ENCODE measurements around the gene FARS2.

FARS2 gene

DNA sequence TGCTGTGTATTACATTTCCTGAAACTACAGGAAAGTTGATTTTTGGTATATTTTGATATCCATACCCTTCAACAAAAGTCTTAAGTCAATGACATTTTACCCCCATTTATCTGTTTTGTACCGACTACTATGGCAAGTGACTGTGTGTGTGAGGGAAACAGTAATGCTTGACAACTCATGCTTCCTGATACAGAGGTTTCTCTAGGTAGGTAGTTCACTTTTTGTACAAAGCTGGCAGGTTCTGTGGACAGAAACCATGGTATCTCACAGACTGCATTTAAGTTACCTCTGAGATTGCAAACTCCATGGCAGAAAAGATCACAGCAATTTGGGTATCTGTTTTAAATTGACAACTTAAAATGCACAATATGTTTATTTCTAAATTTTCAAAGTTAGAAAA is 28.8 kb downstream of the FARS2 start:
- Histone ChIP-seq H3K9ac (ENCODE audit: low read length) (no peak overlapping the region), H3K9me3 (ENCODE audit: low read length) (no peaks in the 10 kb centered on the region), H3K27ac (ENCODE audit: low read depth, low read length) (no peak overlapping the region), H3K4me1 (ENCODE audit: insufficient read depth, low read length) (peaks cover 13% of the 10 kb centered on the region), H3K4me3 (ENCODE audit: low read depth in 1 of 2, low read length in 2 of 2) (no peak overlapping the region), H3K36me3 (ENCODE audit: insufficient read depth, low read length) (no peaks in the 10 kb centered on the region), H3K27me3 (ENCODE audit: control insufficient read depth in 1 of 2, insufficient read depth in 2 of 2, low read length in 2 of 2) (no peaks in the 10 kb centered on the region)

DNA sequence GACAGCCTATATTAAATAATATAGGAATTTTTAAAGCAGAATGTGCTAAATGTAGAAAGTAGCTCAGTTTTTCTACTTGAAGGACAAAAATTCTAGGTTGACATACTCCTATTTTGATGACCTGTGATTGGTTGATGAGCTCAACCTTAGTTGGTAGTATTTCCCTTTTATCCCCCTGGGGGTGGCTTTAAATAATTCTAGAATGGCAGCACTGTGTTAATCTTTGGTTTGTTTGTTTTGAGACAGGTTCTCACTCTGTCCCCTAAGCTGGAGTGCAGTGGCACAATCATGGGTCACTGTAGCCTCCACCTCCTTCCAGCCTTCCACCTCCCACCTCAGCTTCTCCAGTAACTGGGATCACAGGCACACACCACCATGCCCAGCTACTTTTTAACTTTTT is 29.2 kb downstream of the FARS2 start:
- Histone ChIP-seq H3K27me3 (ENCODE audit: control insufficient read depth in 1 of 2, insufficient read depth in 2 of 2, low read length in 2 of 2) (no peaks in the 10 kb centered on the region), H3K9me3 (ENCODE audit: low read length) (no peaks in the 10 kb centered on the region), H3K36me3 (ENCODE audit: insufficient read depth, low read length) (no peaks in the 10 kb centered on the region), H3K27ac (ENCODE audit: low read depth, low read length) (no peak overlapping the region), H3K4me1 (ENCODE audit: insufficient read depth, low read length) (peaks cover 13% of the 10 kb centered on the region), H3K9ac (ENCODE audit: low read length) (no peak overlapping the region), H3K4me3 (ENCODE audit: low read depth in 1 of 2, low read length in 2 of 2) (no peak overlapping the region)

DNA sequence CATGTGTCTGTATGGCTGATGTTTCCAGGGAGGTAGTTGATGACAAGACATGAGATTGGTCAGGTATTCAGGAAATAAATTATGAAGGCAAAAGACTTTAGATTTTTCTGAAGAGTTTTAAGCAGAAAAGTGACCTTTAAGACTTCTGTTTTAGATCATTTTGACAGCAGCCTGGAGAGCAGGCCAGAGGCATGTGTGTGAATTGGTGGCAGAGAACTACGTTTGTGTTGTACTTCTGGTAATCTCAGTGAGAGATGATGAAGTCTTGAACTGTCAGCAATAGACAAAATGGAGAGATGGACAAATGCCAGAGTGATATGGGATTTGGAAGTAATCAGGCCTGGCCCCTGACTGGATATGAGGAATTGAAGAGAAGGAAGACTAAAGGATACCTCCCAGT is 30.8 kb downstream of the FARS2 start:
- H3K4me3 ChIP-seq (ENCODE audit: low read depth in 1 of 2, low read length in 2 of 2): no peak overlapping the region
- no peaks in the 10 kb centered on the region for H3K27me3 ChIP-seq (ENCODE audit: control insufficient read depth in 1 of 2, insufficient read depth in 2 of 2, low read length in 2 of 2)
- H3K36me3 ChIP-seq (ENCODE audit: insufficient read depth, low read length): no peaks in the 10 kb centered on the region
- H3K27ac ChIP-seq (ENCODE audit: low read depth, low read length): no peak overlapping the region
- no peak overlapping the region for H3K9ac ChIP-seq (ENCODE audit: low read length)
- peaks cover 13% of the 10 kb centered on the region for H3K4me1 ChIP-seq (ENCODE audit: insufficient read depth, low read length)
- H3K9me3 ChIP-seq (ENCODE audit: low read length): no peaks in the 10 kb centered on the region

DNA sequence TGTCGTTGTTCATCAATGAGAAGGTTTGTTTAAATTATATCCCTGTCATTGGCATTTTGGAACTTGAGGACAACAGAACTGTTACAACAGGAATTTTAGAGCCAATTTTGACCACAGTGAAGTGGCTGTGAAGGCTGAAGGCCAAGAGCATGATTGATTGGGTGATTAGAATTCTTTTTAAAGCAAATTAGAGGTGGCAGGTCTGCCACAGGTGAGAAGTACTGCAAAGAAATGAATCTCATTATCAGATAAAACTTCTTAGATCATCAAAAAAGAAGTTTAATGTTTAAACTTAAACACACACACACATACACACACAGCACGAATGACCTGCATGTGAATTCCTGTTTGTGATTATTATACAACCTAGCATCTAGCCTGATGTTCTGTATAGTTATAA is 32.4 kb downstream of the FARS2 start:
- Histone ChIP-seq H3K9me3 (ENCODE audit: low read length) (no peaks in the 10 kb centered on the region), H3K27ac (ENCODE audit: low read depth, low read length) (no peak overlapping the region), H3K9ac (ENCODE audit: low read length) (no peak overlapping the region), H3K36me3 (ENCODE audit: insufficient read depth, low read length) (no peaks in the 10 kb centered on the region), H3K27me3 (ENCODE audit: control insufficient read depth in 1 of 2, insufficient read depth in 2 of 2, low read length in 2 of 2) (no peaks in the 10 kb centered on the region), H3K4me3 (ENCODE audit: low read depth in 1 of 2, low read length in 2 of 2) (no peak overlapping the region), H3K4me1 (ENCODE audit: insufficient read depth, low read length) (peaks cover 6% of the 10 kb centered on the region)

DNA sequence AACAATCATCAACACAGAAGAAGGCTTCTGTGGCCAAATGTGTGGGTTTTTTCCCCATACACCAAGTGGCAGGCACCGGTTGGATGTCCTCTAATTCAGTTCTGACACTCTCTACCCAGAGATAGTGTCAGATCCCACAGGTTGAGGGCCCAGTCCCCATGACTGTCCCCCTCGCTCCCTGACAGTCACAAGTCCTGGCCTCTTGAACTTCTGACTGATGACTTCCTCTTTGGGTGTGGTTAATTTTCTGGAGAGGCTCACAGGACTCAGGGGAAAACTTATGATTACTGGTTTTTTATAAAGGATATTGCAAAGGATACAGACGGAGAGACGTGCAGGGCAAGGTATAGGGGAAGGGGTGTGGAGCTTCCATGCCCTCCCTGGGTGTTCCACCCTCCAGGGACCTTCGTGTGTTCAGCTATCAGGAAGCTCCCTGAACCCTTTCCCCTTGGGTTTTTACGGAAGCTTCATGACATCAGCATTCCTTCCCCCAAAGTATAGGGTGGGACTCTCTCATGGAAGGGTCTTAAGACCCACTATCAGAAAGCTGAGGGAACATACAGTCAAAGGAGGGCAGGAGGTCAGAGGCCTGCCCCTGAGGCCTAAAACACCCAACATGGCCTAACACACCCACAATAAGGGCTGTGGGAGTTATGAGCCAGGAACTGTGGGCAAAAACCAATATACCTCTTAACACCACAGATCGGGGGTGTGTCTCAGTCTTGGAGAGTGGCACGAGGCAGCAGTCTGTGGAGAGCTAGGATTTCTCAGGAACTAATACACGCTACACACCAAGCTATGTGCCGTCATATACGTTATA is 33.3 kb downstream of the FARS2 start:
- Histone ChIP-seq H3K27ac (ENCODE audit: low read depth, low read length) (no peak overlapping the region), H3K9me3 (ENCODE audit: low read length) (no peaks in the 10 kb centered on the region), H3K4me3 (ENCODE audit: low read depth in 1 of 2, low read length in 2 of 2) (no peak overlapping the region)

DNA sequence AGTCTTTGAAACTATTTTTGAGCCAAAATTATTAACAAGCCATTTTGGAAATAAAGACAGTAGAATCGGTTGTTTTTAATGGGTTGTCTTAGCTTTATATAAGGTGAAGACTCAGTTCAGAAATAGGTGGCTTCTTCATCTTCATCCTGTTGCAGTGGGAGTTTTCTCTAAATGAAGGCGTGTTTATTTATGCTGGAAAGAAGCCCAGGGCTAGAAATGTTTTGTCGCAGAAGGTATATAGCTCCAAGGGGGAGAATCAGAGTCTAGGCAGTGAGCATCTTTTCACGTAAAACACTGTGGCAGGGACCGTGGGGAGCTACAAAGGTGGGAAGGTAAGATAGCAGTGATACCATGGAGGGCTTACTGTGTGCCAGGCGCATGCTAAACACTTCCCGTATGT is 34.3 kb downstream of the FARS2 start:
- Histone ChIP-seq H3K9ac (ENCODE audit: low read length) (no peak overlapping the region), H3K27ac (ENCODE audit: low read depth, low read length) (no peak overlapping the region), H3K36me3 (ENCODE audit: insufficient read depth, low read length) (no peaks in the 10 kb centered on the region), H3K27me3 (ENCODE audit: control insufficient read depth in 1 of 2, insufficient read depth in 2 of 2, low read length in 2 of 2) (no peaks in the 10 kb centered on the region), H3K4me1 (ENCODE audit: insufficient read depth, low read length) (peaks cover 6% of the 10 kb centered on the region), H3K4me3 (ENCODE audit: low read depth in 1 of 2, low read length in 2 of 2) (no peak overlapping the region), H3K9me3 (ENCODE audit: low read length) (no peaks in the 10 kb centered on the region)

More for the DNA sequence above, 33.3 kb downstream of the FARS2 start:
- no peaks in the 10 kb centered on the region for H3K36me3 ChIP-seq (ENCODE audit: insufficient read depth, low read length)
- no peaks in the 10 kb centered on the region for H3K27me3 ChIP-seq (ENCODE audit: control insufficient read depth in 1 of 2, insufficient read depth in 2 of 2, low read length in 2 of 2)
- peaks cover 6% of the 10 kb centered on the region for H3K4me1 ChIP-seq (ENCODE audit: insufficient read depth, low read length)
- no peak overlapping the region for H3K9ac ChIP-seq (ENCODE audit: low read length)

GRCh38 chr6:5300206-5300764 is 39.0 kb downstream of the FARS2 start:
- H3K4me1 ChIP-seq (ENCODE audit: insufficient read depth, low read length): peaks cover 6% of the 10 kb centered on the region
- H3K9ac ChIP-seq (ENCODE audit: low read length): no peak overlapping the region
- H3K36me3 ChIP-seq (ENCODE audit: insufficient read depth, low read length): no peaks in the 10 kb centered on the region
- H3K9me3 ChIP-seq (ENCODE audit: low read length): no peaks in the 10 kb centered on the region
- no peaks in the 10 kb centered on the region for H3K27me3 ChIP-seq (ENCODE audit: control insufficient read depth in 1 of 2, insufficient read depth in 2 of 2, low read length in 2 of 2)
- no peak overlapping the region for H3K27ac ChIP-seq (ENCODE audit: low read depth, low read length)
- no peak overlapping the region for H3K4me3 ChIP-seq (ENCODE audit: low read depth in 1 of 2, low read length in 2 of 2)

- no peaks in the 10 kb centered on the region for H3K9me3 ChIP-seq (ENCODE audit: low read length)
- peaks cover 6% of the 10 kb centered on the region for H3K4me1 ChIP-seq (ENCODE audit: insufficient read depth, low read length)
- H3K27me3 ChIP-seq (ENCODE audit: control insufficient read depth in 1 of 2, insufficient read depth in 2 of 2, low read length in 2 of 2): no peaks in the 10 kb centered on the region
- no peak overlapping the region for H3K9ac ChIP-seq (ENCODE audit: low read length)
- H3K27ac ChIP-seq (ENCODE audit: low read depth, low read length): no peak overlapping the region
- no peak overlapping the region for H3K4me3 ChIP-seq (ENCODE audit: low read depth in 1 of 2, low read length in 2 of 2)
- no peaks in the 10 kb centered on the region for H3K36me3 ChIP-seq (ENCODE audit: insufficient read depth, low read length)
Measured at GRCh38 chr6:5302220-5302946, 41.1 kb downstream of the FARS2 start.

GRCh38 chr6:5302995-5303622 is 41.8 kb downstream of the FARS2 start:
- no peak overlapping the region for H3K9ac ChIP-seq (ENCODE audit: low read length)
- no peaks in the 10 kb centered on the region for H3K27me3 ChIP-seq (ENCODE audit: control insufficient read depth in 1 of 2, insufficient read depth in 2 of 2, low read length in 2 of 2)
- peaks cover 6% of the 10 kb centered on the region for H3K4me1 ChIP-seq (ENCODE audit: insufficient read depth, low read length)
- H3K9me3 ChIP-seq (ENCODE audit: low read length): no peaks in the 10 kb centered on the region
- no peak overlapping the region for H3K27ac ChIP-seq (ENCODE audit: low read depth, low read length)
- no peaks in the 10 kb centered on the region for H3K36me3 ChIP-seq (ENCODE audit: insufficient read depth, low read length)
- H3K4me3 ChIP-seq (ENCODE audit: low read depth in 1 of 2, low read length in 2 of 2): no peak overlapping the region

- Histone ChIP-seq H3K9me3 (ENCODE audit: low read length) (no peaks in the 10 kb centered on the region), H3K9ac (ENCODE audit: low read length) (no peak overlapping the region), H3K27me3 (ENCODE audit: control insufficient read depth in 1 of 2, insufficient read depth in 2 of 2, low read length in 2 of 2) (no peaks in the 10 kb centered on the region), H3K27ac (ENCODE audit: low read depth, low read length) (no peak overlapping the region), H3K4me1 (ENCODE audit: insufficient read depth, low read length) (peaks cover 6% of the 10 kb centered on the region), H3K36me3 (ENCODE audit: insufficient read depth, low read length) (no peaks in the 10 kb centered on the region), H3K4me3 (ENCODE audit: low read depth in 1 of 2, low read length in 2 of 2) (no peak overlapping the region)
Measured at GRCh38 chr6:5303682-5304081, 42.4 kb downstream of the FARS2 start.

- no peak overlapping the region for H3K27ac ChIP-seq (ENCODE audit: low read depth, low read length)
- H3K4me3 ChIP-seq (ENCODE audit: low read depth in 1 of 2, low read length in 2 of 2): no peak overlapping the region
- no peak overlapping the region for H3K9ac ChIP-seq (ENCODE audit: low read length)
- H3K27me3 ChIP-seq (ENCODE audit: control insufficient read depth in 1 of 2, insufficient read depth in 2 of 2, low read length in 2 of 2): no peaks in the 10 kb centered on the region
- peaks cover 6% of the 10 kb centered on the region for H3K4me1 ChIP-seq (ENCODE audit: insufficient read depth, low read length)
- no peaks in the 10 kb centered on the region for H3K9me3 ChIP-seq (ENCODE audit: low read length)
- H3K36me3 ChIP-seq (ENCODE audit: insufficient read depth, low read length): no peaks in the 10 kb centered on the region
Measured at GRCh38 chr6:5305968-5306626, 44.8 kb downstream of the FARS2 start.
